ENCODE data around the gene IRX4. TPM values are rescaled to one million over a fixed set of nuclear protein-coding genes. Genes with fewer than 3 reads are reported as not detected.

Gene IRX4
- polyA plus RNA-seq, 2 donors = 9.3 to 15.6 TPM

DNA sequence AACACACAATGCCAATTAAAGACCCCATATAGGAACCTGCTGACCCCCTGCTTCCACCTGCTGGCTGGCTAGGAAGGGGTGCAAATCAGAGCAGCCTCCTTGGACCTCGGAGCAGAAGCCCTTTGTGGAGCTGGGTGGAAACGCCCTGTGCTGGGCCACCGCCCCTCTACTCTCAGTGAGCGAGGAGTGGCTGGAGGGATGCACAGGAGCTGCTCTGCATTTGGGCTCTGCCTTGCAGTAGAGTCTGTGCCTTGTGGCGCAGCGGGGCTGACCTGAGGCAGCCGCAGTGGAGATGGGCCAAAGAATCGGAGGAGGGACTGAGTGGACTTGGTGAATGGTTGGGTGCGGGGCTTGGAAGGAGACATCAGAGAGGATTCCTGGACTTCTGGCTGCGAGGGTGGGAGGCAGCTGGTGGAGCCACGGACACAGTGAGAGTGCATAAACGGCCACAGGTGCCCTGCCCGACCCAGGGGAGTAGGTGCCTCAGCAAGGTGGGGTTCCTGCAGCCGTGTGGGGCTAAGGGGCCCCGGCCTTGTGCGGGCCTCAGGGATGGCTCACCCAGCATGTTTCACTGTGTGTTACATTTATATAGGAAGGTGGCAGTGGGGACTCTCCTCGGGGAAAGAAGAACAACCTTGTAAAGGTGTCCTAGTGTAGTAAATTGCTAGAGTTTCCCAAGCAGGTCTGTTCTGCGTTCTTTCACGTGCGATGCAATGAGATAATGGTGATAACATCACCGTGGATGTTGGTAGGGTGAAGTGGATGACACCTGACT lies 14.1 kb upstream of the IRX4 start:
- H3K4me3 ChIP-seq (ENCODE audit: low read depth in 1 of 2, low read length in 2 of 2) = no peak overlapping the region
- H3K4me1 ChIP-seq (ENCODE audit: control insufficient read depth in 2 of 2, insufficient read depth in 2 of 2, low read length in 1 of 2) = no peaks in the 10 kb centered on the region
- H3K27ac ChIP-seq (ENCODE audit: low read depth in 2 of 2, low read length in 1 of 2) = no peak overlapping the region
- 69 to 76% methylated on average over 21 of the region's 21 CpGs for WGBS, 2 donors
- H3K9me3 ChIP-seq (ENCODE audit: control insufficient read depth in 2 of 2, insufficient read depth in 1 of 2, low read depth in 1 of 2, low read length in 1 of 2) = peaks cover 0 to 5% of the 10 kb centered on the region in 2 donors
- no peaks in the 10 kb centered on the region for H3K27me3 ChIP-seq (ENCODE audit: control insufficient read depth in 1 of 2, insufficient read depth in 2 of 2, low read length in 2 of 2)
- H3K36me3 ChIP-seq (ENCODE audit: control insufficient read depth in 2 of 2, insufficient read depth in 2 of 2, low read length in 1 of 2) = no peaks in the 10 kb centered on the region

DNA sequence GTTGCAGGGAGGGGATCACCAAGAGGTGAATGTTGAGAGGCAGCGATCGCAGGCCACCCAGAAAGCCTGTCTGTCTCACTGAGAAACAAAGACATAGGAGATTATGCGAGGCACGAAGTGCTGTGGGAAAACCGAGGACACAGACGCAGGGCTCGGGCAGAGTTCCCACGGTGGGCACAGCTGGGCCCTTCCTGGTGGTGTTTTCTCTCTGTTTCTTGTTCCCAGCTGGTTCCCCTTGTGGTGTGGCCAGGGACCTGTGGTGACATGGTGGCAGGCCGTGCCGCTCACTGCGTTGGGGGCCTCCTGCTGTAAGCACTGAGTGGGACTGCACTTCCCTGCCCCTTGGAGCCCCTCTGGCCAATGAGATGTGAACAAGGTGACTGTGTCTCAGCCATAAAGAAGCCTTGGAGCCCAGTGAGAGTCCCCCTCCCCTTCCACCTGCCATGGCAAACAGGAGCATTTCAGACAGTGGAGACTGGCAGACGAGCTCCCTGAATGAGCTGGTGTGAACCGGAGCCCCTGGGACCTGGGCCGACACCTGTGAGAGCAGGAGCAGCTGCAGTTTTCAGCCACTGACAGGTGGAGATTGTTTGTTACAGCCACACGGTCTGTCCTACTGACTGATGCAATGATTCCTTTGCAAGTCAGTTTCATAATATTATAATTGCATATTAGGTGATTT lies 13.2 kb upstream of the IRX4 start:
- H3K9me3 ChIP-seq (ENCODE audit: control insufficient read depth in 2 of 2, insufficient read depth in 1 of 2, low read depth in 1 of 2, low read length in 1 of 2) = no peaks in the 10 kb centered on the region
- H3K4me1 ChIP-seq (ENCODE audit: control insufficient read depth in 2 of 2, insufficient read depth in 2 of 2, low read length in 1 of 2) = no peaks in the 10 kb centered on the region
- WGBS, 2 donors = 80 to 81% methylated on average over 15 of the region's 15 CpGs
- H3K4me3 ChIP-seq (ENCODE audit: low read depth in 1 of 2, low read length in 2 of 2) = no peak overlapping the region
- no peaks in the 10 kb centered on the region for H3K27me3 ChIP-seq (ENCODE audit: control insufficient read depth in 1 of 2, insufficient read depth in 2 of 2, low read length in 2 of 2)
- H3K36me3 ChIP-seq (ENCODE audit: control insufficient read depth in 2 of 2, insufficient read depth in 2 of 2, low read length in 1 of 2) = no peaks in the 10 kb centered on the region
- no peak overlapping the region for H3K27ac ChIP-seq (ENCODE audit: low read depth in 2 of 2, low read length in 1 of 2)

DNA sequence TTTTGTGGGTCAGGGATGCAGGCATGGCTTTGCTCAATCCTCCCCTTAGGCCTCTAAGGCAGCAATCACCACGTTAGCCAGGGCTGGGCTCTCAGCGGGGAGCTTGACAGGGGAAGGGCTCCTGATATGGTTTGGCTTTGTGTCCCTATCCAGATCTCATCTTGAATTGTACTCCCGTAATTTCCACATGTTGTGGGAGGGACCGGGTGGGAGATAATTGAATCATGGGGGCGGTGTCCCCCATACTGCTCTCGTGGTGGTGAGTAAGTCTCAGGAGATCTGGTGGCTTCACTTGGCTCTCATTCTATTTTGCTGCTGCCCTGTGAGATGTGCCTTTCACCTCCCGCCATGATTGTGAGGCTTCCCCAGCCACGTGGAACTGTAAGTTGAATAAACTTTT lies 11.5 kb upstream of the IRX4 start:
- WGBS, 2 donors = 69 to 71% methylated on average over 8 of the region's 8 CpGs
- no peak overlapping the region for H3K27ac ChIP-seq (ENCODE audit: low read depth in 2 of 2, low read length in 1 of 2)
- no peak overlapping the region for H3K4me3 ChIP-seq (ENCODE audit: low read depth in 1 of 2, low read length in 2 of 2)
- peaks cover 0 to 6% of the 10 kb centered on the region in 2 donors for H3K4me1 ChIP-seq (ENCODE audit: control insufficient read depth in 2 of 2, insufficient read depth in 2 of 2, low read length in 1 of 2)
- H3K9me3 ChIP-seq (ENCODE audit: control insufficient read depth in 2 of 2, insufficient read depth in 1 of 2, low read depth in 1 of 2, low read length in 1 of 2) = no peaks in the 10 kb centered on the region
- no peaks in the 10 kb centered on the region for H3K36me3 ChIP-seq (ENCODE audit: control insufficient read depth in 2 of 2, insufficient read depth in 2 of 2, low read length in 1 of 2)
- H3K27me3 ChIP-seq (ENCODE audit: control insufficient read depth in 1 of 2, insufficient read depth in 2 of 2, low read length in 2 of 2) = no peaks in the 10 kb centered on the region

DNA sequence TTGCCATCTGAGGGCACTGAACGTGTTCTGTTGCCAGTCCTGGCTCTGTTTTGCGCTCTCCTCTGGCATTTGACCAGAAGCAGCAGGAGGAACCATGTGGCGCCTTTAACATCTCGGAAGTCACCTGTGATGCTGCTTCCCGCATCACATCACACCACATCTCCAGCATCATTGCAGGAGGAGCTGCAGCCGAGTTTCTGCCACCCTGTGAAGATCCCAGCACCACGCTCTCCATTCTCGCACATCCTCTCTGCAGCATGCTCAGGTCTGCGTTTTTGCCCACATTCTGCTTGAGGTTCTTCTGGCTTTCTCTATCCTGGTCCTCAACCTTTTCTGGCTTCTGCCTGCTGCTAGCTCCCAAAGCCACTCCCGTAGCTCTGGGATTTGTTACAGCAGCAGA lies 11.0 kb upstream of the IRX4 start:
- H3K4me3 ChIP-seq (ENCODE audit: low read depth in 1 of 2, low read length in 2 of 2) = no peak overlapping the region
- H3K36me3 ChIP-seq (ENCODE audit: control insufficient read depth in 2 of 2, insufficient read depth in 2 of 2, low read length in 1 of 2) = no peaks in the 10 kb centered on the region
- no peaks in the 10 kb centered on the region for H3K9me3 ChIP-seq (ENCODE audit: control insufficient read depth in 2 of 2, insufficient read depth in 1 of 2, low read depth in 1 of 2, low read length in 1 of 2)
- WGBS, 2 donors = 78 to 80% methylated on average over 10 of the region's 10 CpGs
- peaks cover 0 to 7% of the 10 kb centered on the region in 2 donors for H3K4me1 ChIP-seq (ENCODE audit: control insufficient read depth in 2 of 2, insufficient read depth in 2 of 2, low read length in 1 of 2)
- H3K27ac ChIP-seq (ENCODE audit: low read depth in 2 of 2, low read length in 1 of 2) = no peak overlapping the region
- no peaks in the 10 kb centered on the region for H3K27me3 ChIP-seq (ENCODE audit: control insufficient read depth in 1 of 2, insufficient read depth in 2 of 2, low read length in 2 of 2)

DNA sequence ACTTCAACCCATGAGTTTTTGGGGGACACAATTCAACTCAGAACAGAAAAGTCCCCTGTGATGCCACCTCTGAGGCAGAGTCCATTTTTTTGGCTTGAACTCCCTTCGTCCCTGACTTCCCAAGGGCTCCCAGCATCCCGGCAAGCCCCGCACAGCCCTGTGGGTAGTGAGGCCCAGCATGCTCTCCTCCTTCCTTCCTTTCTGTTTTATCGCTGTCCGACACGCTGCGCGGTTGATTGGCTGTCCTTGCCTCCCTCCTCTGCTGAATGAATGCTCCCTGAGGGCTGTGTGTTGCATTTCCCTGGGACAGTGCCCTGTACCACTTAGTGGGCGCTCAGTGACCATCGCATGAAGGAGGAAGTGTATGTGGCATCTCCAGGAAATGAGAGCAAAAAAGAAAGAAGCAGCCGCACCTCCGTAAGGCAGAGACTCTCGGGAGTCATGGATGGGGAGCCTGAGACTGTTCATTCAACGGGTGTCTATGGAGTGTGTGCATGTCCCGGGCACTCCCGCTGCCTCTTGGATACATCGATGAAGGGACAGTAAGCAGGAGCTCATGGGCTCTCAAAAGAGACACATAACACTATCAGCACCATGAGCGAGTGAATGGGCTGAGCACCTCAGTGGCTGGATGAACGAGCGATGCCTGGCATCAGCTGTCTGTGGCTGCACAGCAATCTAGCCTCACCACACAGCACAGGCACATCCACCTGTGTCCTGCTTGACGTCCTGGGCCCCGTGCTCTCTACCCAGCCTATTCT lies 10.1 kb upstream of the IRX4 start:
- no peak overlapping the region for H3K4me3 ChIP-seq (ENCODE audit: low read depth in 1 of 2, low read length in 2 of 2)
- no peak overlapping the region for H3K27ac ChIP-seq (ENCODE audit: low read depth in 2 of 2, low read length in 1 of 2)
- peaks cover 0 to 10% of the 10 kb centered on the region in 2 donors for H3K4me1 ChIP-seq (ENCODE audit: control insufficient read depth in 2 of 2, insufficient read depth in 2 of 2, low read length in 1 of 2)
- H3K27me3 ChIP-seq (ENCODE audit: control insufficient read depth in 1 of 2, insufficient read depth in 2 of 2, low read length in 2 of 2) = no peaks in the 10 kb centered on the region
- no peaks in the 10 kb centered on the region for H3K9me3 ChIP-seq (ENCODE audit: control insufficient read depth in 2 of 2, insufficient read depth in 1 of 2, low read depth in 1 of 2, low read length in 1 of 2)
- 86 to 90% methylated on average over 22 of the region's 22 CpGs for WGBS, 2 donors
- no peaks in the 10 kb centered on the region for H3K36me3 ChIP-seq (ENCODE audit: control insufficient read depth in 2 of 2, insufficient read depth in 2 of 2, low read length in 1 of 2)

DNA sequence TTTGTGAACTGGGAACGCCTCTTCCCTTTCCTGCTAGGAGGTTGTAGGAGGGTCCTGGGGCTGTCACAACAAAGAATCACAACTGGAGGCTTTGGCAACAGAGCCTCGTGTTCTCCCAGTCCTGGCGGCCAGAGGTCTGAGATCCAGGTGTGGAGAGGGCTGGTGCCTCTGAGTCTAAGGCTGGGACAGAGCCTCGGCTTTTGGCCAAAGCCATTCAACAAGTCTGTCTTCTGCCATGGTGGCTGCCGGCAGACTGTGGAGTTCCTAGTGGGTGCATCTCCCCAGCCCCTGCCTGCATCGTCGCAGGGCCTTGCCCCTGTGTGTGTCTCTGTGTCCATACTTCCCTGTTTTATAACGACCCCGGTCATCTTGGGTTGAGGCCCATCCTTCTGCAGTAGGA lies 9.5 kb upstream of the IRX4 start:
- H3K4me1 ChIP-seq (ENCODE audit: control insufficient read depth in 2 of 2, insufficient read depth in 2 of 2, low read length in 1 of 2) = peaks cover 0 to 10% of the 10 kb centered on the region in 2 donors
- no peaks in the 10 kb centered on the region for H3K27me3 ChIP-seq (ENCODE audit: control insufficient read depth in 1 of 2, insufficient read depth in 2 of 2, low read length in 2 of 2)
- H3K9me3 ChIP-seq (ENCODE audit: control insufficient read depth in 2 of 2, insufficient read depth in 1 of 2, low read depth in 1 of 2, low read length in 1 of 2) = no peaks in the 10 kb centered on the region
- WGBS, 2 donors = 69 to 79% methylated on average over 9 of the region's 9 CpGs
- H3K36me3 ChIP-seq (ENCODE audit: control insufficient read depth in 2 of 2, insufficient read depth in 2 of 2, low read length in 1 of 2) = no peaks in the 10 kb centered on the region
- no peak overlapping the region for H3K4me3 ChIP-seq (ENCODE audit: low read depth in 1 of 2, low read length in 2 of 2)
- no peak overlapping the region for H3K27ac ChIP-seq (ENCODE audit: low read depth in 2 of 2, low read length in 1 of 2)

DNA sequence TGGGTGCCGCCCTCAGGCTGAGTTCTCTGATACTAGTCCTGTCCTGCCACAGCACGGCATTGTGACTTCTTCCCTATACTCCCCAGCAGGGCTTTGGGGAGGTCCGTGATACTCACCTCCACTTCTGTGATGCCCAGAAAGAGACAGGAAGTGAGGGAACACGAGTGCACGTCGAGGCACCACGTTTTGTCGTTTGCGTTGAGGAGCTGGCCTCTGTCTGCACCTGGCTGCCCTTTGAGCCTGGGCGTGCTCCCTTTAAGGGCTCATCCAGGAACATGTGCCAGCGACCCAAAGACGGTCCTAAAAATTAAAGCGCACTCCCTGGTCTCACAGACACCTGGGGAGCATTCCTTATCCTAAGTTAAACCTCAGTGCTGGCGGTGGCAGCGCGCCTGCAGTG lies 8.7 kb upstream of the IRX4 start:
- no peak overlapping the region for H3K4me3 ChIP-seq (ENCODE audit: low read depth in 1 of 2, low read length in 2 of 2)
- no peaks in the 10 kb centered on the region for H3K27me3 ChIP-seq (ENCODE audit: control insufficient read depth in 1 of 2, insufficient read depth in 2 of 2, low read length in 2 of 2)
- peaks cover 0 to 10% of the 10 kb centered on the region in 2 donors for H3K4me1 ChIP-seq (ENCODE audit: control insufficient read depth in 2 of 2, insufficient read depth in 2 of 2, low read length in 1 of 2)
- no peak overlapping the region for H3K27ac ChIP-seq (ENCODE audit: low read depth in 2 of 2, low read length in 1 of 2)
- no peaks in the 10 kb centered on the region for H3K36me3 ChIP-seq (ENCODE audit: control insufficient read depth in 2 of 2, insufficient read depth in 2 of 2, low read length in 1 of 2)
- H3K9me3 ChIP-seq (ENCODE audit: control insufficient read depth in 2 of 2, insufficient read depth in 1 of 2, low read depth in 1 of 2, low read length in 1 of 2) = no peaks in the 10 kb centered on the region
- WGBS, 2 donors = 56 to 62% methylated on average over 16 of the region's 16 CpGs

DNA sequence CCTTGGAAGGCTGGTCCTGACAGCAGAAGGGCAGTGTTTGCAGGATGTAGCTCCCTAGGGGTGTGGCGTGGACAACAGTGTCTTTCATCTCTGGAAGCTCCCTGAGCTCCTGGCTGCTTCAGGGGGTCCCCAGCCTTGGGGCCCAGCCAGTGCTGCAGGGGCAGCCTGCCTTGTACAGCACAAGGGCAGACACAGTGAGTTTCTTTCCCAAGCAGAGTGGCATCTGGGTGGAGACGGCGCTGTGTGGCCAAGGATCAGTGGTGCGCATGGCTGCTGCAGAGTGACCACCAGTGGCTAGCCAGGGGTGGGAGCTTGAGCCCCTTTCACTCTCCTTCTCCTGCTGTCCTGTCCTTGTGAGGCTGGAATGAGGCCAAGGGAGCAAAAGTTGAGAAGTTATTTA lies 7.6 kb upstream of the IRX4 start:
- WGBS, 2 donors = 59 to 61% methylated on average over 3 to 4 of the region's 4 CpGs
- Histone ChIP-seq H3K27me3 (ENCODE audit: control insufficient read depth in 1 of 2, insufficient read depth in 2 of 2, low read length in 2 of 2) (no peaks in the 10 kb centered on the region), H3K9me3 (ENCODE audit: control insufficient read depth in 2 of 2, insufficient read depth in 1 of 2, low read depth in 1 of 2, low read length in 1 of 2) (no peaks in the 10 kb centered on the region), H3K27ac (ENCODE audit: low read depth in 2 of 2, low read length in 1 of 2) (no peak overlapping the region), H3K4me1 (ENCODE audit: control insufficient read depth in 2 of 2, insufficient read depth in 2 of 2, low read length in 1 of 2) (peaks cover 0 to 10% of the 10 kb centered on the region in 2 donors), H3K4me3 (ENCODE audit: low read depth in 1 of 2, low read length in 2 of 2) (no peak overlapping the region), H3K36me3 (ENCODE audit: control insufficient read depth in 2 of 2, insufficient read depth in 2 of 2, low read length in 1 of 2) (no peaks in the 10 kb centered on the region)

DNA sequence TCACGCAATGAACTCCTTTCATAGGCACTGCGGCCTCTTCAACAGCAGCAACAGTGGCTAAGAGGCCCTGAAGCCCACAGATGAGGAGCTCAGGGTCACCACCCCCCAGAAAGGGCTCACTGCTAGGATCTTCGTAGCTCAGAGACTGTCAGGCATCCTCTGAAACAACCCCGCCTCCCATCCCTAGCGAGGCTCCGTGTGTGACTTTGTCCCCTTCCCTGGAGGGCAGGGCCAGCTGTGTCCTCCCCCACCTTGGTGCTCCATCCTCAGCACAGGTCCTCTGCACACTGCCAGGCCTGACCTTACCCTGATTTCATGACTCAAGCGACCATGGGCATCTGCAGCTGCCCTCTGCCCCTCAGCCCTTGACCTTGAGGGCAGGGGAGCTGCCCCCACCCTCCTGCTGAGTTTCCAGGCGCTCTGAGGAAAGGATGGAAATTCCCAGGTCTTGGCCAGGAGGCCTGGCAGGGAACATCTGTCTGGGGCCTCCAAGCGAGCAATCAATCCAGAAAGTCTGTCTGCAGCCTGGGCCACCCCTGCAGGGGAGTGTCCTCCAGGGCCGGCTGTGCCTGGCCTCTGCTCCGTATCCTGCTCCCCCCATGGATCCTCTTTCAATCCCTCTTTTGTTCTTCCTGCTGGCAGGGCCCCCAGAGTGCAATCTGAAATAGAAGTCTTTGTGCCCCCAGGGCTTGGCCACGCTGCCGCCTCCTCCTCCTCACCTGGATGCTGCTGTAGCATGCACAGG lies 6.8 kb upstream of the IRX4 start:
- H3K9me3 ChIP-seq (ENCODE audit: control insufficient read depth in 2 of 2, insufficient read depth in 1 of 2, low read depth in 1 of 2, low read length in 1 of 2) = no peaks in the 10 kb centered on the region
- peak overlapping the region in 1 of 2 donors; percentile 58 for H3K27ac ChIP-seq (ENCODE audit: low read depth in 2 of 2, low read length in 1 of 2)
- WGBS, 2 donors = 36 to 45% methylated on average over 13 of the region's 13 CpGs
- H3K36me3 ChIP-seq (ENCODE audit: control insufficient read depth in 2 of 2, insufficient read depth in 2 of 2, low read length in 1 of 2) = no peaks in the 10 kb centered on the region
- H3K4me1 ChIP-seq (ENCODE audit: control insufficient read depth in 2 of 2, insufficient read depth in 2 of 2, low read length in 1 of 2) = peaks cover 0 to 10% of the 10 kb centered on the region in 2 donors
- no peak overlapping the region for H3K4me3 ChIP-seq (ENCODE audit: low read depth in 1 of 2, low read length in 2 of 2)
- peaks cover 0 to 2% of the 10 kb centered on the region in 2 donors for H3K27me3 ChIP-seq (ENCODE audit: control insufficient read depth in 1 of 2, insufficient read depth in 2 of 2, low read length in 2 of 2)
